BLaER1 (cell line): ENCODE data around the gene KIF26B.

Experiments used
- H3K27ac ChIP-seq: shearing (Covaris generic); formaldehyde crosslinking; 2 replicates; pipeline ENCODE4 v1.8.1; 2022
- H3K27me3 ChIP-seq: shearing (Covaris generic); formaldehyde crosslinking; 2 replicates; pipeline ENCODE4 v1.8.1; 2022
- H3K36me3 ChIP-seq: shearing (Covaris generic); formaldehyde crosslinking; 2 replicates; pipeline ENCODE4 v1.8.1; 2022
- H3K4me1 ChIP-seq: shearing (Covaris generic); formaldehyde crosslinking; 2 replicates; pipeline ENCODE4 v1.8.1; 2022
- H3K4me2 ChIP-seq: shearing (Covaris generic); formaldehyde crosslinking; 2 replicates; pipeline ENCODE4 v1.8.1; 2022
- H3K4me3 ChIP-seq: shearing (Covaris generic); formaldehyde crosslinking; 2 replicates; pipeline ENCODE4 v1.8.1; 2022
- H3K9ac ChIP-seq: shearing (Covaris generic); formaldehyde crosslinking; 2 replicates; pipeline ENCODE4 v1.8.1; 2022
- H3K9me3 ChIP-seq: shearing (Covaris generic); formaldehyde crosslinking; 2 replicates; pipeline ENCODE4 v1.8.1; 2022
- H4K20me1 ChIP-seq: shearing (Covaris generic); formaldehyde crosslinking; 2 replicates; pipeline ENCODE4 v1.8.1; 2022
- Cebpa-rat ChIP-seq: shearing (Covaris generic); IDR thresholded peaks from 2 replicates; pipeline ENCODE4 v1.8.1; 2022

KIF26B gene

DNA sequence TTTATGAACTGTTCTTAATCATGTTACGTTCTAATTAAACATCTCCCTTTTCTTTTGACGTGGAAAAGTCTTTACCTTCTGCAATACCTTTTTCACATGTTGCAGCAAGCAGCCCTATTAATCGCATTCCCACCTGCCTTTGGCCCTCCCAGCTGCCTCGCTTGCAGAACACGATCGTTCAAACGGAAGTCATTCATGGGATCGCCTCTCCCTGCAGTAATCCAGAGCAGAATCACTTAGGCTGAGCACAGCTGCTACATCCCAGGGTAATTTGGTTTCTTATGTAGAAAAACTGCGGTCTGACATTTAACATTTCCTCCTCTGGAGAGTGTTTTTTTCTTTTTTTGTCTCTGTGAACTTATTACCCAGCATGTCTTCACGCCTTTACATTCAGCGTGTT lies 206.3 kb downstream of the KIF26B start:
- H3K4me3 ChIP-seq, result no peak overlapping the region
- TF ChIP-seq Cebpa-rat, result no peak
- H3K9ac ChIP-seq, result no peak overlapping the region
- peaks cover 49% of the 10 kb centered on the region for H3K4me1 ChIP-seq
- H3K36me3 ChIP-seq, result no peaks in the 10 kb centered on the region
- peak overlapping the region; percentile 39 for H3K4me2 ChIP-seq
- no peaks in the 10 kb centered on the region for H3K9me3 ChIP-seq
- H4K20me1 ChIP-seq, result no peaks in the 10 kb centered on the region
- no peaks in the 10 kb centered on the region for H3K27me3 ChIP-seq
- H3K27ac ChIP-seq, result no peak overlapping the region

- TF ChIP-seq Cebpa-rat, result no peak
Observed at GRCh38 chr1:245361951-245362350, 207.2 kb downstream of the KIF26B start.

DNA sequence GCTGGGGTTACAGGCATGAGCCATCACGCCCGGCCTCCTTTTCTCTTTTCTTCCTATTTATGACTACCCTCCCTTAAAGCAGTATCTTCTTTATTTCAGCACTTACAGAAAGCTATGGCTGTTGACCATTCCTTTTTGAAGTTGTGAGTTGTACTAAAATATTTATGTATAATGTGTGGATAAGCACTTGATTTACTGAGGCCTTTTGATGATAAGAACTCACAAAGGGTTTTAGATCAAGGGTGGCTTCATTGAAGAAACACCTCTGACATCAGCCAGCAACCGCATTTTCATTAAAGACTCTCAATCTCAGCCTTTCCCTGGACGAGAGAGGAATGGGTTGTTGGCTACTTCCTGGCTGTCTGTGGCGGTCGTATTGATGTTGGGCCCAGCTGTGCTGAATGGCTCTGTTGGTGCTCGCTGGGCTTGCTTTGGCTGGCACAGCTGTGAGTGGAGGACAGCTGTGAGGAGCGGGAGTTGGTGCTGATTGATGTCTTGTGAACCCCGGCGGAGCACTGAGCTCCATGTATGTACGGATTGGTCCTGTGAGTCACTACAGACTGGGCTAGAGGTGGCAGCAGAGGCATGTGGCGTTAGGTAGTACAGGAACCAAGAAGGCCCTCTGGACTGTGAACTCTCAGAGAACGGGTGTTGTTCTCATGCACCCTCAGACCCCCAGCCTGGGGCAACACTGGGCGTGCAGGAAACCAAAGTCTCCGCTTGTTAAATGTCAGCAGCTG lies 208.8 kb downstream of the KIF26B start:
- peaks cover 10% of the 10 kb centered on the region; the same call in 1 of the 2 replicates for H3K9me3 ChIP-seq
- no peaks in the 10 kb centered on the region for H3K27me3 ChIP-seq
- H3K27ac ChIP-seq, result 0 out of 2 replicates have a peak overlapping the region, but pooled peaks have one; percentile 14
- H3K4me3 ChIP-seq, result no peak overlapping the region
- H3K9ac ChIP-seq, result no peak overlapping the region; the same call in 1 of the 2 replicates
- H3K4me1 ChIP-seq, result peaks cover 41% of the 10 kb centered on the region
- peak overlapping the region; percentile 57 for H3K4me2 ChIP-seq
- no peaks in the 10 kb centered on the region for H4K20me1 ChIP-seq
- H3K36me3 ChIP-seq, result no peaks in the 10 kb centered on the region
- TF ChIP-seq Cebpa-rat, result no peak

More at GRCh38 chr1:245361951-245362350, 207.2 kb downstream of the KIF26B start:
- Histone ChIP-seq H4K20me1 (no peaks in the 10 kb centered on the region), H3K9ac (no peak overlapping the region), H3K4me2 (no peak overlapping the region), H3K4me3 (no peak overlapping the region), H3K4me1 (peaks cover 49% of the 10 kb centered on the region), H3K27ac (no peak overlapping the region), H3K36me3 (no peaks in the 10 kb centered on the region), H3K9me3 (0 out of 2 replicates have a peak, but pooled peaks cover 3% of the 10 kb centered on the region), H3K27me3 (no peaks in the 10 kb centered on the region)

DNA sequence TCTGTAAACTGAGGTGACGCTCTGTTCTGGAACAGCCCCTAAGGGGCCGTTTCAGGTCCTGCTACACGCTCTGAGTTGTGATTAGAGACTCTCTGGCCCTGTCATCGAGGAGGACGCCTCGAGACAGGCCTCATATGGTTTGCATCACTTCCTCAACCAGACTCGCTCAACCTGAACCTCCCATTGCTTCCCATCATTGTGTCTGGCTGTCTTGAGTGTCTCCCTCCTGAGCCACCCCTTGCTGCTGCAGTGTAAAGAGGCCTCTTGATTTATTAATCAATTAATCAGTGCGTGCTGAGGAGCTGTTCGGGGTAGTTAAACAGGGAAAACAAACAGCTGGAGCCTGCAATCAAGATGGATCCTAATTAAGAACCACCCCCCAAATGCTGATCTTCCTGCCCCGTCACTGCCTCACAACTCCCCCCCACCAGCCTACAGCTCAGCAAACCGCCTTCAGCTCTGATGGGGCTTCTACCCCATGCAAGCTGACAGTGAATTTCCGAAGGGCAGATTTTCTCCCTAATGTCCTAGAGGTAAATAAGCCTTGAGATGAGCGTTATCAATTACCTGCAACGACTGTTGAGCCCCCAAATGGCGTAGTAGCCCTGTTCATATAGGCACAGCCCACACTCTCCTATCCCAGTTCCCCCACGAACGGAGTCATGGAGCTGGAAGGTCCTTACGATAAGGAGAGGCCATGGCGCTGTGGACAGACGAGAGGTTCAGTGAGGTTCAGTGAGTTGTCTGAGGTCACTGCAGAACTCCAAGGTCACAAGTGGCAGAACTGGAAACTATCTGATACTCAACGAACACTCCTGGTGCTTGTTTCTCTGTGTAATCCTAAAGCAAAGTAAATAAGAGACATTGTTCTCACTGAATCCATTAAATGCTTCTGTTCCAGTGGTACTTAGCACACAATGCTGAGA lies 210.6 kb downstream of the KIF26B start:
- H4K20me1 ChIP-seq, result no peaks in the 10 kb centered on the region
- H3K9ac ChIP-seq, result 0 out of 2 replicates have a peak overlapping the region, but pooled peaks have one; percentile 34
- no peaks in the 10 kb centered on the region for H3K27me3 ChIP-seq
- H3K36me3 ChIP-seq, result no peaks in the 10 kb centered on the region
- peaks cover 42% of the 10 kb centered on the region for H3K4me1 ChIP-seq
- peak; percentile 40; the same call in 1 of the 2 replicates for TF ChIP-seq Cebpa-rat
- H3K27ac ChIP-seq, result peak overlapping the region; percentile 53
- H3K4me2 ChIP-seq, result peak overlapping the region; percentile 57
- H3K4me3 ChIP-seq, result no peak overlapping the region
- peaks cover 10% of the 10 kb centered on the region; the same call in 1 of the 2 replicates for H3K9me3 ChIP-seq

- Histone ChIP-seq H4K20me1 (no peaks in the 10 kb centered on the region), H3K4me3 (no peak overlapping the region), H3K9ac (no peak overlapping the region), H3K27ac (no peak overlapping the region), H3K4me2 (no peak overlapping the region), H3K27me3 (no peaks in the 10 kb centered on the region), H3K9me3 (peaks cover 11% of the 10 kb centered on the region), H3K4me1 (peaks cover 47% of the 10 kb centered on the region), H3K36me3 (no peaks in the 10 kb centered on the region)
- no peak for TF ChIP-seq Cebpa-rat
Observed at GRCh38 chr1:245366886-245367285, 212.1 kb downstream of the KIF26B start.

DNA sequence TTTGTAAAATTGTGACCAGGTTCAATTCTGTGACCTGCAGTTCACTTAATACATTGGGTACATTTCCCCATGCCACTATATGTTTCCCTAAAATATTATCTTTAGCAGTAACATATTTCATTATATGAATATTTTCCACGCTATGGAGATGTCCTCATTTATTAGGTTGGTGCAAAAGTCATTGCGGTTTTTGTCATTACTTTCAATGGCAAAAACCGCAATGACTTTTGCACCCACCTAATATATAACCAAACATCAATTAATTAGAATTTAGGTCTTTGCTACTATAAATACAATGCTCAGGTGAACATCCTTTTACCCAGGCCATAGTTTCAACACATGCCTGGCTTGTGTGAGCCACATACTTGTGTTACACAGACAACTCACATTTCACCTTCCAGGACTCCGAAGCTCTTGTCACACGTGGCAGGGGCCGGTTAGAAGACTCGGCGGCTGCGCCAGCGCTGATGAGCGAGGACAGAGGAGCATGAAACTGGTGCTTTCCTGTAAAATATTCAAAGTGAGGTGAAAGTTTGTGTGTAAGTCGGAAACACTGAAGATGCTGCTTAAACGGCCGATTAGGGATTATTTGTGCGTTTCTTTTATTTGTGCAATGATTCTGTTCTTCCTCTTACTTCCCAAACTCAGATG lies 215.5 kb downstream of the KIF26B start:
- peaks cover 17% of the 10 kb centered on the region for H3K9me3 ChIP-seq
- no peaks in the 10 kb centered on the region for H4K20me1 ChIP-seq
- H3K27me3 ChIP-seq, result no peaks in the 10 kb centered on the region
- no peak for TF ChIP-seq Cebpa-rat
- H3K9ac ChIP-seq, result no peak overlapping the region
- H3K4me3 ChIP-seq, result no peak overlapping the region
- H3K4me2 ChIP-seq, result peak overlapping the region; percentile 84
- H3K36me3 ChIP-seq, result no peaks in the 10 kb centered on the region
- H3K27ac ChIP-seq, result no peak overlapping the region
- H3K4me1 ChIP-seq, result peaks cover 25% of the 10 kb centered on the region

DNA sequence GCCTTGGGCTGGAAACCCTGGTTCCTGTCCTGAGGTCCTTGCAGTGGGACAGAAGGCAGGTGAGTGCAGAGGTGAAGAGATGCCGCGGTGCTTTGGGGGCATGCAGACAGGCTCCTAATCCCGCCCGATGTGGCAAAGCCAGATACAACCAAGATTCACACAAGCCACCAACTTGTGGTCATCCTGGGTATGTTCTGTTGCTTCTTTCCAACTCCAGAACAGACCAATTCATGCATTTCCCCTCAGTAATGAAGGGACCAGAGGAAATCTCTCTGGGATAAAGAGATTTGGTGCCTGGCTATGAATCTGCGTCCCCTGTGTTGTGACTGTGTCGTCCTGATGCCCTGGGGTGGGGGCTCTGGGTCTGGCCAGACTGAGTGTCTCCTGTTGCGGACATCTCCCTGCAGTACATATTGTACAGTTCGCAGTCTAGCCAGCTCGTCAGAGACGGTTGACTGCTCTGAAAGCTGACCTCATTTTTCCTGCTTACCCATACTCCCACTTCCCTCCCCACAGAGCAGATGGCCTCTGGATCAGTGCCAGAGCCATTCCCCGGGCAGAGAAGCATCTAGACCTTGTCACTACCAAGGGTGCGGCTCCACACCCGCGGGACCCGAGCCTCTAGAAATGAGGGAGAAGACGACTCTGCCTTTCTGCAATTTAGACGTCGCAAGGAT lies 216.3 kb downstream of the KIF26B start:
- Histone ChIP-seq H3K4me3 (no peak overlapping the region), H3K27me3 (no peaks in the 10 kb centered on the region), H4K20me1 (no peaks in the 10 kb centered on the region), H3K36me3 (no peaks in the 10 kb centered on the region), H3K4me2 (peak overlapping the region; percentile 84), H3K9ac (no peak overlapping the region), H3K9me3 (peaks cover 17% of the 10 kb centered on the region), H3K4me1 (peaks cover 18% of the 10 kb centered on the region), H3K27ac (peak overlapping the region; percentile 36; the same call in 1 of the 2 replicates)
- TF ChIP-seq Cebpa-rat, result no peak

DNA sequence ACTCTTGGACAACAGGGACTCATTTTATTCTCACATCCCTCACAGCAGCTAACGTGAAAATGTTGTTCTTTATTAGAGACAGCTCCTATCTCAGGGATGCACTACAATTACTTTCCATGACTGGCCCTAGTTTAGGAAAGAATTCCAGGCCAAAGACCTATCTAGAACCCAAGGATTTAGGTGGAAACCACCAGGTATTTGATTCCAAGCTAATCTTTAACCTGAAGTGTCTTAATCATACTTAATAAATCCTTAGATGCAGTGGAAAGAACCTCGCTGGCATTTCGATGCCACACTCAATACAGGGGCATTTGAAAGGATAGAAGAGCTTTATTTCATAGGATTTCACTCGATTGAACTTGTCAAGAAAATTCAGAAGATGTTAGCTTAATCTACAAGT lies 218.3 kb downstream of the KIF26B start:
- Histone ChIP-seq H3K9ac (no peak overlapping the region), H3K4me1 (peaks cover 18% of the 10 kb centered on the region), H4K20me1 (no peaks in the 10 kb centered on the region), H3K9me3 (peaks cover 7% of the 10 kb centered on the region), H3K4me3 (no peak overlapping the region), H3K36me3 (no peaks in the 10 kb centered on the region), H3K27me3 (no peaks in the 10 kb centered on the region), H3K4me2 (no peak overlapping the region), H3K27ac (no peak overlapping the region)
- TF ChIP-seq Cebpa-rat, result no peak
